Panc1 (cell line): ENCODE results near the gene ST3GAL2. TPM values are rescaled to one million over a fixed set of nuclear protein-coding genes. Genes with fewer than 3 reads are reported as not detected.
A peak's percentile ranks its signal among the peaks of the same experiment; 100 is the strongest.

Source experiments
- ATAC-seq: fragments of 200-7000 bp; cut with Tn5 transposase; 2 replicates; pipeline ENCODE4 v1.9.1; 2020; ENCODE audit warnings: mild to moderate bottlenecking, moderate library complexity
- BruUV-seq: library from RNA; stranded (reverse); fragments of 400-500 nt; replicated peaks from 2 replicates; lab custom pipeline; 2021; lab: Mats Ljungman, UMichigan
- CTCF ChIA-PET: fragments of 300-600 bp; sonication (Branson Sonifier 250); formaldehyde crosslinking; loops from one replicate; lab custom pipeline; 2022; ENCODE audit warnings: antibody characterized with exemption; lab: Charles Lee
- POLR2A ChIA-PET: fragments of 300-600 bp; sonication (Branson Sonifier 250); formaldehyde crosslinking; loops from one replicate; lab custom pipeline; 2022; ENCODE audit warnings: antibody characterized with exemption; lab: Charles Lee
- DNase-seq: peaks from one replicate; pipeline ENCODE4 v3.0.0-alpha.2; 2010; ENCODE audit warnings: low read depth, low spot score
- H3K27ac ChIP-seq: 2 replicates; pipeline ENCODE4 v1.5.1; 2011; ENCODE audit warnings: mild to moderate bottlenecking, low read length, inconsistent platforms
- H3K27me3 ChIP-seq: fragments of 200-500 bp; sonication (Bioruptor generic); 2 replicates; pipeline ENCODE4 v1.6.0; 2014; ENCODE audit warnings: low read length, inconsistent platforms; ENCODE audit not compliant: control insufficient read depth, insufficient read depth
- H3K36me3 ChIP-seq: fragments of 200-500 bp; sonication (Bioruptor generic); 2 replicates; pipeline ENCODE4 v1.5.1; 2014; ENCODE audit warnings: inconsistent platforms, mild to moderate bottlenecking, low read length, moderate library complexity; ENCODE audit not compliant: control insufficient read depth, insufficient read depth
- H3K4me1 ChIP-seq: 2 replicates; pipeline ENCODE4 v1.5.1; 2011; ENCODE audit warnings: inconsistent platforms, mild to moderate bottlenecking, low read length, moderate library complexity; ENCODE audit not compliant: control insufficient read depth, insufficient read depth
- H3K4me3 ChIP-seq, 2 experiments: 2 replicates each; pipeline ENCODE4 v1.5.1; 2011 to 2012; ENCODE audit warnings: low read depth in 2 of 2, low read length in 2 of 2, mild to moderate bottlenecking in 2 of 2, inconsistent platforms in 1 of 2, moderate library complexity in 1 of 2
- H3K9me3 ChIP-seq: fragments of 200-500 bp; sonication (Bioruptor generic); 2 replicates; pipeline ENCODE4 v1.5.1; 2014; ENCODE audit warnings: low read depth, mild to moderate bottlenecking, inconsistent platforms, low read length, moderate library complexity; ENCODE audit not compliant: control insufficient read depth, insufficient read depth
- CTCF ChIP-seq: fragments of 450-650 bp; IDR thresholded peaks from 2 replicates; pipeline ENCODE4 v1.5.1; 2017; ENCODE audit warnings: mild to moderate bottlenecking
- POLR2AphosphoS5 ChIP-seq: IDR thresholded peaks from 2 replicates; pipeline ENCODE4 v1.6.1; 2012; ENCODE audit warnings: mild to moderate bottlenecking, low read depth, low read length, moderate library complexity
- REST ChIP-seq, 2 experiments: IDR thresholded peaks; 2 replicates each; pipeline ENCODE4 v1.6.1; 2011 to 2012; ENCODE audit warnings: low read depth in 2 of 2, control low read depth in 1 of 2, low read length in 1 of 2, mild to moderate bottlenecking in 1 of 2, moderate library complexity in 1 of 2; ENCODE audit not compliant: insufficient read depth in 1 of 2
- SIN3A ChIP-seq: IDR thresholded peaks from 2 replicates; pipeline ENCODE4 v1.6.1; 2012; ENCODE audit warnings: low read depth, mild to moderate bottlenecking, low read length, moderate library complexity, borderline replicate concordance; ENCODE audit not compliant: insufficient read depth
- TCF7L2 ChIP-seq: IDR thresholded peaks from 2 replicates; pipeline ENCODE4 v1.6.1; 2011; ENCODE audit warnings: mild to moderate bottlenecking, low read depth, low read length, inconsistent platforms
- in situ Hi-C: cut with HindIII; loops from 2 replicates; pipeline ENCODE4 v1.10.0; 2016; ENCODE audit warnings: low sequenced_read_pairs, low pct_unique_long_range_greater_than_20kb
- intact Hi-C: fragments of 100-400 bp; cut with micrococcal nuclease; formaldehyde crosslinking; loops from one replicate; pipeline ENCODE4 v1.10.0; 2022; ENCODE audit not compliant: unreplicated experiment
- total RNA-seq: library from RNA; stranded (reverse); gene quantifications from one replicate; pipeline ENCODE4 v1.2.1, GENCODE V29; 2021; ENCODE audit not compliant: unreplicated experiment

Gene ST3GAL2
- total RNA-seq, 1 experiment from 2014 or later: 84.2 TPM

- TF ChIP-seq SIN3A (no peak), POLR2AphosphoS5 (0 out of 2 replicates have a peak, but pooled peaks have one; percentile 16)
- Histone ChIP-seq H3K36me3 (peaks cover 6% of the 10 kb centered on the region), H3K9me3 (no peaks in the 10 kb centered on the region), H3K27me3 (no peaks in the 10 kb centered on the region), H3K4me1 (peaks cover 8% of the 10 kb centered on the region), H3K4me3 (no peak overlapping the region), H3K27ac (no peak overlapping the region)
- DNase-seq (no peak), ATAC-seq (no peak)
- POLR2A ChIA-PET: no interaction called here
- in situ Hi-C loops (no loop called here), intact Hi-C loops (no loop called here)
- CTCF ChIA-PET: no interaction called here
- no TSS peak for BruUV-seq
Measured at GRCh38 chr16:70375636-70376611, 63.0 kb downstream of the ST3GAL2 start.

DNA sequence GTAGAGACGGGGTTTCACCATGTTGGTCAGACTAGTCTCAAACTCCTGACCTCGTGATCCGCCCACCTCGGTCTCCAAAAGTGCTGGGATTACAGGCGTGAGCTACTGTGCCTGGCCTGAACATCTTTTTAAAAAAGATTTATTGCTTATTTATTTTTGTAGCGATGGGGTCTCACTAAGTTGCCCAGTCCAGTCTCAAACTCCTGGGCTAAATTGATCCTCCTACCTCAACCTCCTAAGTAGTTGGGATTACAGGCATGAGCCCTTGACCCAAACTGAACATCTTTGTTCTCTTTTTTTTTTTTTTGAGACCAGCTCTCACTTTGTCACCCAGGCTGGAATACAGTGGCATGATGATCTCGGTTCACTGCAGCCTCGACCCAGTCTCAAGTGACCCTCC is 64.7 kb downstream of the ST3GAL2 start:
- in situ Hi-C loops: no loop called here
- no peak; the same call in 1 of the 2 replicates for TF ChIP-seq POLR2AphosphoS5
- no peak for TF ChIP-seq SIN3A
- TF ChIP-seq CTCF: no peak
- TF ChIP-seq TCF7L2: no peak
- no peak for TF ChIP-seq REST (IDR thresholded peaks at IDR 0.05; ENCODE audit: insufficient read depth in 1 of 2, low read depth in 2 of 2, low read length in 1 of 2)
- H3K36me3 ChIP-seq: no peaks in the 10 kb centered on the region; the same call in 1 of the 2 replicates
- POLR2A ChIA-PET: no interaction called here
- no TSS peak for BruUV-seq
- H3K4me3 ChIP-seq: no peak overlapping the region
- no peak overlapping the region for H3K27ac ChIP-seq
- ATAC-seq: no peak
- intact Hi-C loops: no loop called here
- H3K4me1 ChIP-seq: 0 out of 2 replicates have a peak, but pooled peaks cover 1% of the 10 kb centered on the region
- CTCF ChIA-PET: no interaction called here
- H3K9me3 ChIP-seq: no peaks in the 10 kb centered on the region
- DNase-seq: no peak
- H3K27me3 ChIP-seq: no peaks in the 10 kb centered on the region
